Lower leg skin (tissue), 4 donors: Measurements from ENCODE around the gene KCNIP4. TPM values are rescaled to one million over a fixed set of nuclear protein-coding genes. Genes with fewer than 3 reads are reported as not detected.

Experiments
- DNase-seq, 2 donors: peaks; one replicate each; pipeline ENCODE4 v3.0.0-alpha.2; 2019; ENCODE audit warnings: low spot score in 2 of 2
- H3K4me3 ChIP-seq: fragments of 200-600 bp; sonication (generic); 2 replicates; pipeline ENCODE4 v1.5.1; 2017; ENCODE audit warnings: mild to moderate bottlenecking, low read depth; ENCODE audit not compliant: poor library complexity, severe bottlenecking
- CTCF ChIP-seq, 3 donors: fragments of 450-650 bp; IDR thresholded peaks; one replicate each; pipeline ENCODE4 v1.5.1; 2016; ENCODE audit warnings: antibody characterized with exemption in 3 of 3, mild to moderate bottlenecking in 3 of 3, moderate library complexity in 2 of 3
- POLR2A ChIP-seq, 2 donors: fragments of 450-650 bp; IDR thresholded peaks; one replicate each; pipeline ENCODE4 v1.6.1; 2016 to 2017; ENCODE audit warnings: antibody characterized with exemption in 2 of 2, mild to moderate bottlenecking in 1 of 2, moderate library complexity in 1 of 2
- WGBS, 2 donors: methylation state at CpG; one replicate each; pipeline ENCODE4 v1.1.5; 2018; 5-methylcytosine and 5-hydroxymethylcytosine counted together
- intact Hi-C: fragments of 100-400 bp; cut with DNase I; formaldehyde crosslinking; loops from one replicate; pipeline ENCODE4 v1.15.0; 2023; ENCODE audit warnings: low total_unique reads
- total RNA-seq, 4 donors: library from RNA; depleted of rRNA; stranded (reverse); fragments of >200 nt; gene quantifications; one replicate each; pipeline ENCODE4 v1.1.0, GENCODE V29; 2016

KCNIP4 gene
- total RNA-seq, 4 donors from 2014 or later, result not detected

GRCh38 chr4:20916106-20916505, 1032.5 kb downstream of the KCNIP4 start:
- WGBS, 2 donors, result 58 to 67% methylated on average over 1 of the region's 1 CpG
- no peak for DNase-seq
- intact Hi-C loops, result no loop called here
- no peak overlapping the region for H3K4me3 ChIP-seq
- no peak for TF ChIP-seq POLR2A (IDR thresholded peaks at IDR 0.05)
- TF ChIP-seq CTCF (IDR thresholded peaks at IDR 0.05), result no peak

DNA sequence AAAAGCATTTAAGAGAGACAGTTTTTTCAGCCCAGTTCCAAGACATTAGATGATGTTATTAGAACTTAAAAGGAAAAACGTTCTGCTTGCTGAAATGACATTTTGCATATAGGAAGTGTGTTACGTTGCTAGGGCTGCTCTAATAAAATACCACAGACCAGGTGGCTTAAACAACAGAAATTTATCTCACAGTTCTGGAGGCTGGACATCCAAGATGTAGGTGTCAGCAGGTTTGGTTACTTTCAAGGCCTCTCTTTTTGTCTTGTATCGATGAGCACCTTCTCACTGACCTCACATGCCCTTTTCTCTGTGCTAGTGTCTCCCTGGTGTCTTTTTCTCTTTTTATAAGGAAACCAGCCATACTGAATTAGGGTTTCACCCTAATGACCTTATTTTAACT, 1043.6 kb downstream of the KCNIP4 start:
- no peak for TF ChIP-seq POLR2A (IDR thresholded peaks at IDR 0.05)
- TF ChIP-seq CTCF (IDR thresholded peaks at IDR 0.05), result no peak
- no peak for DNase-seq
- no peak overlapping the region for H3K4me3 ChIP-seq
- intact Hi-C loops, result no loop called here
- WGBS, 2 donors, result 62 to 75% methylated on average over 3 of the region's 3 CpGs

- DNase-seq, result no peak
- WGBS, 2 donors, result 82 to 89% methylated on average over 1 of the region's 1 CpG
- H3K4me3 ChIP-seq, result no peak overlapping the region
- TF ChIP-seq CTCF (IDR thresholded peaks at IDR 0.05) (no peak), POLR2A (IDR thresholded peaks at IDR 0.05) (no peak)
- intact Hi-C loops, result no loop called here
Observed at GRCh38 chr4:20901851-20902250, 1046.7 kb downstream of the KCNIP4 start.

- no peak for DNase-seq
- TF ChIP-seq CTCF (IDR thresholded peaks at IDR 0.05), result no peak
- no peak for TF ChIP-seq POLR2A (IDR thresholded peaks at IDR 0.05)
- H3K4me3 ChIP-seq, result no peak overlapping the region
- intact Hi-C loops, result no loop called here
Observed at GRCh38 chr4:20899591-20899990, 1049.0 kb downstream of the KCNIP4 start.

DNA sequence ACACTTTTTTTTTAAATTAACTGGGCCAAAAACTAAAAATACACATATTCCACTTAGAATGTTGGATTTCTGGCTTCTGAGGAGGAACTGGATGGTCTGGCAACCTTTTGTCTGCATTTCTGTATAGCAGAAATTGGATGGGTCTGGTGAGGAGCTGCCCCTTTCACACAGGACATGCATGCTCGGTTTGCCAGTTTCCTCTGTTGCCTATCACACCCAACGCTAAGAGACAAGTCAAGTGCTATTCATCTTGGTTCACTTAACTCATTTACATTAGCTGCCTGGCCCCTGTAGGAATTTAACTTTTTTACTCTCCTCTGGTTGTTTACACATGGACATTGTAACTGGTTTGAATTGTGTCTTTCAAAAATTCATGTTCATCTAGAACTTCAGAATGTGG, 1052.6 kb downstream of the KCNIP4 start:
- 74 to 82% methylated on average over 2 of the region's 2 CpGs for WGBS, 2 donors

More for the DNA sequence above, 1052.6 kb downstream of the KCNIP4 start:
- intact Hi-C loops, result no loop called here
- no peak for DNase-seq
- no peak overlapping the region for H3K4me3 ChIP-seq
- TF ChIP-seq POLR2A (IDR thresholded peaks at IDR 0.05) (no peak), CTCF (IDR thresholded peaks at IDR 0.05) (no peak)
